ENCODE measurements around the gene LRBA.
"Not testable (repeated sequence)": the region's sequence is repeated elsewhere in the genome, so short reads cannot be mapped to it uniquely, and the experiment has no call there.

The LRBA gene

DNA sequence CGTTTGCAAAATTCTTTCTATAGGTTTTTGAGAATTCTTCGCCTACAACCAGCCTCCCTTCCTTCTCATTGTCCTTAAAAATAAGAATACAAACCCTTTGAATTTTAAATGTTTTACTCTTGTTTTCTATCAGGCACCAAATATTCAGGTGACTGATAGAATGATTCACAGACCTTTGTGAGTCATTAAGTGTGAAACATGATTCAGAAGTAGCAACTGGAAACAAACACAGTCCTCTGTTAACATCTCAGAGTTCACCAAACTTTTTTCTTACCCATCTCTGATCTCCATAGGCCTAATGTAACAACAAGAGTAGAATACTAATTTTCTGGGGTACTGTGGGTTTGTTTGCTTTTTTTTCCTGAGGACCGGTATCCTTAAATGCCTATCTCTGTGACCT is 496.5 kb downstream of the LRBA start:
- Histone ChIP-seq H3K36me3 (ENCODE audit: control insufficient read depth, insufficient read depth, low read length) (no peaks in the 10 kb centered on the region), H3K4me1 (ENCODE audit: control insufficient read depth, insufficient read depth, low read length) (peaks cover 13% of the 10 kb centered on the region), H3K9ac (ENCODE audit: low read length) (no peak overlapping the region), H3K4me3 (ENCODE audit: low read length) (no peak overlapping the region), H3K27ac (ENCODE audit: low read depth, low read length) (no peak overlapping the region), H3K27me3 (ENCODE audit: control insufficient read depth, insufficient read depth, low read length) (no peaks in the 10 kb centered on the region)

DNA sequence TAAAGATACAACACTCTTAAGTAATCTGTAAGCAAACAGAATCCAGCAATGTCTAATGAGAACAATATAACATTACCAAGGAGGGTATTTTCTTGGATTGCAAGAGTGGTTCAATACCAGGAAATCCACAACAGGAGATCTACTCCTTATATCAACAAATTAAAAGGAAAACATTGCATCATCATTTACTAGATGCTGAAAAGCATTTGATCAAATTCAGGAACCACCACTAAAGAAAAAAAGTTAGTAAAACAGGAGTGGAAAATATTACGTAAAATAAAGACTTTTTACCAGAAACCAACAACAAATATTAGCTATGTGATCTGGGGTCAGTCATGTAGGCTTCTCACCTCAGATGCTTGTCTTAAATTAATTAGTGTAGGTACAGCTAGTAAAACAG is 499.9 kb downstream of the LRBA start:
- Histone ChIP-seq H3K4me1 (ENCODE audit: control insufficient read depth, insufficient read depth, low read length) (peaks cover 13% of the 10 kb centered on the region), H3K4me3 (ENCODE audit: low read length) (no peak overlapping the region), H3K36me3 (ENCODE audit: control insufficient read depth, insufficient read depth, low read length) (no peaks in the 10 kb centered on the region), H3K27ac (ENCODE audit: low read depth, low read length) (no peak overlapping the region), H3K27me3 (ENCODE audit: control insufficient read depth, insufficient read depth, low read length) (no peaks in the 10 kb centered on the region), H3K9ac (ENCODE audit: low read length) (no peak overlapping the region)

DNA sequence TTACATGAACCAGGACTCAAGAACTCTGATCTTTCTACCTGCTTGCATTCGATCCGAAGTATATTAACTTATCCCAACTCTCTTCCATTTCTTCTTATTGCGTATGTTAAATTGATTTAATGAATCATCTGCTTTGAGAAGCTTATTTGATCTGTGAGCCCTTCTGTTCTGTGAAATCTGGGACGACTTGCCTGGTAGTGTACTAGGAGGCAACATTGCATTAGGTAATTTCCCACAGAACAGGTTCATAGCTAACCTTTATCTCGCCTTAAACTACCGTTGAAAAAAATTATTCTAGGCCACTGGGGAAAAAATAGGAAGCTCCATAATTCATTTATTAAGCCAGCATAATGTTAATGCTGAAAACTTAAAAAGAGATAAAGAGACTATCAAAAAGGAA is 500.4 kb downstream of the LRBA start:
- no peak overlapping the region for H3K4me3 ChIP-seq (ENCODE audit: low read length)
- no peaks in the 10 kb centered on the region for H3K36me3 ChIP-seq (ENCODE audit: control insufficient read depth, insufficient read depth, low read length)
- no peaks in the 10 kb centered on the region for H3K27me3 ChIP-seq (ENCODE audit: control insufficient read depth, insufficient read depth, low read length)
- H3K9ac ChIP-seq (ENCODE audit: low read length), result no peak overlapping the region
- H3K4me1 ChIP-seq (ENCODE audit: control insufficient read depth, insufficient read depth, low read length), result peaks cover 13% of the 10 kb centered on the region
- no peak overlapping the region for H3K27ac ChIP-seq (ENCODE audit: low read depth, low read length)

DNA sequence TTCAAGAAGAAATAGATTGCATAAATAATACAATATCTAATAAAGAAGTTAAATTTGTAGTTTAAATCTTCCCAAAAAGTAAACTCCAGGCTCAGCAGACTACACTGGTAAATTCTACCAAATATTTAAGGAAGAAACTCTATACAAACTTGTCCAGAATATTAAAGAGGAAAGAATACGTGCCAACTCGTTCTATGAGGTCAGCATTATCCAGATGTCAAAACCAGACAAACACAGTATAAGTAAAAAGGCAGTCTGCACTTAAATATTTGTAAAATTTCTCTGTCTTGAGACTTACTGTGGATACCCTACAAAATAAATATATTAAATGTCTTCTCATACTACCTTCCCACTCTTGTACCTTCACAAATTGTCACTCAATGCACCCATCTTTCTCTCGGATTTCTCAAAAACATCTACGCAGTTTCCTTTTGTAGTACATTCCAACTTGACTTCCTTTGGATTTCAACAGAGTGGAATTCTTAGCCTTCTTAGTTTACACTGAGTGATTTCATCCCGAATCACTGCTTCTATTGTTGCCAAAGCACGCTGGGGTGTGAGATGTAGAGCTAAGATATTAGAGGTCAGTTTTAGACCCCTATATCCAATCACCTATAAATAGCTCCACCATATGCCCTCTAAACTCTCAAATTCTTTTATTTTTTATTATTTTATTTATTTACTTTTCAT is 504.8 kb downstream of the LRBA start:
- H3K27me3 ChIP-seq (ENCODE audit: control insufficient read depth, insufficient read depth, low read length), result no peaks in the 10 kb centered on the region
- no peak overlapping the region for H3K9ac ChIP-seq (ENCODE audit: low read length)
- H3K27ac ChIP-seq (ENCODE audit: low read depth, low read length), result peak overlapping the region; percentile 55
- H3K4me3 ChIP-seq (ENCODE audit: low read length), result no peak overlapping the region
- H3K4me1 ChIP-seq (ENCODE audit: control insufficient read depth, insufficient read depth, low read length), result peaks cover 6% of the 10 kb centered on the region
- no peaks in the 10 kb centered on the region for H3K36me3 ChIP-seq (ENCODE audit: control insufficient read depth, insufficient read depth, low read length)

DNA sequence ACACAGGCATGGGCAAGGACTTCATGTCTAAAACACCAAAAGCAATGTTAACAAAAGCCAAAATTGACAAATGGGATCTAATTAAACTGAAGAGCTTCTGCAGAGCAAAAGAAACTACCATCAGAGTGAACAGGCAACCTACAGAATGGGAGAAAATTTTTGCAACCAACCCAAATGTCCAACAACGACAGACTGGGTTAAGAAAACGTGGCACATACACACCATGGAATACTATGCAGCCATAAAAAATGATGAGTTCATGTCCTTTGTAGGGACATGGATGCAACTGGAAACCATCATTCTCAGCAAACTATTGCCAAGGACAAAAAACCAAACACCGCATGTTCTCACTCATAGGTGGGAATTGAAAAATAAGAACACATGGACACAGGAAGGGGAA is 507.4 kb downstream of the LRBA start:
- H3K9ac ChIP-seq (ENCODE audit: low read length); H3K4me3 ChIP-seq (ENCODE audit: low read length); H3K27me3 ChIP-seq (ENCODE audit: control insufficient read depth, insufficient read depth, low read length); H3K27ac ChIP-seq (ENCODE audit: low read depth, low read length); H3K4me1 ChIP-seq (ENCODE audit: control insufficient read depth, insufficient read depth, low read length); H3K36me3 ChIP-seq (ENCODE audit: control insufficient read depth, insufficient read depth, low read length): not testable (repeated sequence)

DNA sequence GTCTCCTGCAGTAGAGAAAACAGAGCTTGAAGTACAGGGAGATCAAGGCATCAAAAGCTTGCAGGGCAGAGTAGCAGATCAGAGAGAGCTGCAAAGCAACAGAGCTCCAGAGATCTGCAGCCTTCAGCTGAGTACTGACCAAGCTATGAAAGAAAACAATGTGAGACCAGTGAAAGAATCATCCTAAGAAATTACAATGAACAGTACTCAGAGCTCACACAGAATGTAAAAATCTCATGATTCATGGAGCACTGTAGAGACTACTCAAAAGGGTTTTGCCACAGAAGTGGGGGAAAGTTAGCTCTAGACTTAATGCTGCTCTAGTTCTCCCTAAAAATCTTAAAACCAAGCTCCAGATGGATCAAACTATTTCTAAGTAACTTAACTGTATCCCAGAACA is 513.1 kb downstream of the LRBA start:
- Histone ChIP-seq H3K27me3 (ENCODE audit: control insufficient read depth, insufficient read depth, low read length) (no peaks in the 10 kb centered on the region), H3K27ac (ENCODE audit: low read depth, low read length) (no peak overlapping the region), H3K9ac (ENCODE audit: low read length) (no peak overlapping the region), H3K4me1 (ENCODE audit: control insufficient read depth, insufficient read depth, low read length) (no peaks in the 10 kb centered on the region), H3K36me3 (ENCODE audit: control insufficient read depth, insufficient read depth, low read length) (no peaks in the 10 kb centered on the region), H3K4me3 (ENCODE audit: low read length) (no peak overlapping the region)

DNA sequence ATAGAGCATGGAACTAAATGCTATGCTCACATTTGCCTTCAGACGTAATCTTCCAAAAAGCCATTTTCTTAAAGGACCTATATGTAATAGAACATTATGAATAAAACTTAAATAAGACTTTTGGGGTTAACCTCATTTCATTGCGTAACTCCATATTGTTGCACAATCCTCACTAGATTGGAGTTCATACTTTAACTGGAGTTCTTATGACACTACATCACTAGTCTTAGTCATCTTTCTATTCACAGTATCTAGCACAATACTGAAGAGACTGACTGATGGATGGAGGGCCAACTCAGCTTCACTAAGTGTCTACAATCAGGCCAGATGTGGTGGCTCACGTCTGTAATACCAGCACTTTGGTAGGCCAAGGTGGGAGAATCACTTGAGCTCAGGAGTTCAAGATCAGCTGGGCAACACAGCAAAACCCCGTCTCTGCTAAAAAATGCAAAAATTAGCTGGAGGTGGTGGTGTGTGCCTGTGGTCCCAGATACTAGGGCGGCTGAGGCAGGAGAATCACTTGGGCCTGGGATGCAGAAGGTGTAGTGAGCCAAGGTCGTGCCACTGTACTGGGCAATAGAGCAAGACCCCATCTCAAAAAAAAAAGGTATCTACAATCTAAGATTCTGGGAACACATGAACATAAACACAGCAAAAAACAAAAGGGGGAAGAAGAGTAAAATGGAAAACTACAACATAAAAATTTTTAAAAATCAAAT is 513.9 kb downstream of the LRBA start:
- Histone ChIP-seq H3K4me1 (ENCODE audit: control insufficient read depth, insufficient read depth, low read length) (no peaks in the 10 kb centered on the region), H3K27ac (ENCODE audit: low read depth, low read length) (no peak overlapping the region), H3K36me3 (ENCODE audit: control insufficient read depth, insufficient read depth, low read length) (no peaks in the 10 kb centered on the region), H3K9ac (ENCODE audit: low read length) (no peak overlapping the region), H3K4me3 (ENCODE audit: low read length) (no peak overlapping the region), H3K27me3 (ENCODE audit: control insufficient read depth, insufficient read depth, low read length) (no peaks in the 10 kb centered on the region)

DNA sequence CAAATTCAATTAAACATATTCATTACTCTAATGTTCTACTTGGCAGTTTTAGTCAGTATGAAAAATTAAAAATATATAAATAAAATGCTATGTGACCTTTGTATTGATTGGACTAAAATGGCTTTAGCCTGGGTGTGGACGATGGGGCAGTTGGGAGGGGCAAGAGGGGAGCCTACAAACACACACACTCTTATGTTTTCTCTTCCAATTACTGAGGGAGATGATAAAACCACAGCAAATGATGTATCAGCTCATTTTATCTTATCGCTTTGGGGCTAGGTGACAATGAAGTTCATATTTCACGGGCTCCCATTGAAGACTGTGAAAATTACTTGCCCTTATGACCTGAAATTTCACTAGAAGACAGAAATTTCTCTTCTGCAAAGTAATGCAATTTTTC is 517.5 kb downstream of the LRBA start:
- Histone ChIP-seq H3K27ac (ENCODE audit: low read depth, low read length) (no peak overlapping the region), H3K4me3 (ENCODE audit: low read length) (no peak overlapping the region), H3K4me1 (ENCODE audit: control insufficient read depth, insufficient read depth, low read length) (no peaks in the 10 kb centered on the region), H3K36me3 (ENCODE audit: control insufficient read depth, insufficient read depth, low read length) (no peaks in the 10 kb centered on the region), H3K27me3 (ENCODE audit: control insufficient read depth, insufficient read depth, low read length) (no peaks in the 10 kb centered on the region), H3K9ac (ENCODE audit: low read length) (no peak overlapping the region)

DNA sequence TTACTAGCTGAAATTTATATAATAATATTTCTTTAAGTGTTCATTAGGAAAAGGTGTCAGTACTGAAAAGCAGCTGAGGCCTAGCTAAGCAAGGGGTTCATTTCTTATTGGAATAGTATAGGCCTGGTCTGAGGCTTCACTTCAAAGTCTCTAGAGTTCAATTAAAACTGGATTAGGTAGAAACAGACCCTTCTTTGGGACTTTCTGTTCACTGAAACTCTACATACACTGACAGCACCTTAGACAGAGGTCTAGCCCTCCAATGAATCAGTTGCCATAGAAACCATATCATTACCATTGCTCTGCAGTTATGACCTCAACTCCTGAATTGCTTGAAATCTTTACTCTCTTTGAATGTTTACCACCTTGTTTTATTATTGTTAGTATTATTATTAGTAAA is 519.5 kb downstream of the LRBA start:
- peaks cover 3% of the 10 kb centered on the region for H3K4me1 ChIP-seq (ENCODE audit: control insufficient read depth, insufficient read depth, low read length)
- no peaks in the 10 kb centered on the region for H3K27me3 ChIP-seq (ENCODE audit: control insufficient read depth, insufficient read depth, low read length)
- no peak overlapping the region for H3K9ac ChIP-seq (ENCODE audit: low read length)
- no peak overlapping the region for H3K27ac ChIP-seq (ENCODE audit: low read depth, low read length)
- H3K36me3 ChIP-seq (ENCODE audit: control insufficient read depth, insufficient read depth, low read length), result no peaks in the 10 kb centered on the region
- H3K4me3 ChIP-seq (ENCODE audit: low read length), result no peak overlapping the region

DNA sequence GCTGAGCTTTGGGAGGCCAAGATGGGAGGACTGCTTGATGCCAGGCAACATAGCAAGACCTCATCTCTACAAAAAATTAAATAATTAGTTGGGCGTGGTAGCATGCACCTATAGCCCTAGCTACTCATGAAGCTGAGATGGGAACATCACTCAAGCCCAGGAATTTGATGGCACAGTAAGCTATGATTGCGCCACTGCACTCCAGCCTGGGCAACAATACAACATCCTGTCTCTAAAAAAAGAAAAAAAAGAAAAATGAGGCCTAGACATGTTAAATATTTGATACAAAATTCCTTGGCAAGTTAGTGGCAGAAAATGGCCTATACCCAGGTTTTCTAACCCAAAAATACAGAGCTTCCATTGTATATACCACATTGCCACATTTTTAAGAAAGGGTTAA is 521.2 kb downstream of the LRBA start:
- Histone ChIP-seq H3K9ac (ENCODE audit: low read length) (no peak overlapping the region), H3K27me3 (ENCODE audit: control insufficient read depth, insufficient read depth, low read length) (no peaks in the 10 kb centered on the region), H3K4me3 (ENCODE audit: low read length) (no peak overlapping the region), H3K27ac (ENCODE audit: low read depth, low read length) (no peak overlapping the region), H3K4me1 (ENCODE audit: control insufficient read depth, insufficient read depth, low read length) (peaks cover 3% of the 10 kb centered on the region), H3K36me3 (ENCODE audit: control insufficient read depth, insufficient read depth, low read length) (no peaks in the 10 kb centered on the region)

DNA sequence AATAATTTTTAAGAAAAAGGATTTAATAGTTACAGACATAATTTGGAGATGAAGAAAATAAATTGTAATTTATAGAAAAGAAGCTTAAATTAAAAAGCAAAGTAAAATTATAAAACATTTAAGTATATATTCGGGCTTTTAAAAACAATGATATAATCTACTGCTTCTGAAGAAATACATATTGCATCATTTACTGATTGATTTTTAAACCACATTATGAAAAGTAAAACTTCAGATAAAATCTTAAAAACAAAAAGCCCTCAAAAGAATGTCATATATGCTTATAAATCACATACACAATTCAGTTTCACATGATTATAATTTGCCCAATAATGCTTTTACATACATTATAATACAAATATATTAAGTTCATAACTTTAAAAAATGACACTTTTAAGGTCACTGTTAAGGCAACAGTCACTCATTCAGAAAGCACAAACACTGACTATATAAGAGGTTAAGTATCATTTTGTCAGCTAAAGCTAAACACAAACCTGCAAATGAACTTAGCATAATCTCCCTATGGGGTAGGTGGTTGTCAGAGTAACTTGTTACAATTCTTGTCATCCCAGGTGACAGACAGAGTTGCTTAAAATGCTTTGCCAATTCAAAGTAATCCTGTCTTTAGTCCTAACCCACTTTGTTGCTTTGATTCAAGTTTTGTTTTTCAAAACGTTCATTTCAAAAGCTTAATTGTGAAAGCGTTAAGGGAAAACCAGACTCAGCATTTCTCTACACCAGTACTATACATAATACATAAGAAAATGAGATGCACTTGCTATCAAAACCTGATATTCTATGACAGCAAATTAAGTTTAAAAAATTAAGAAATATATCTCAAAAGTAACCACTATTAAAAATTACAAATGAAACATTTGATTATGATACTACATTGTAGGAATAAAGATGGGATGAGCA is 523.7 kb downstream of the LRBA start:
- H3K4me1 ChIP-seq (ENCODE audit: control insufficient read depth, insufficient read depth, low read length), result peaks cover 3% of the 10 kb centered on the region
- H3K27ac ChIP-seq (ENCODE audit: low read depth, low read length), result no peak overlapping the region
- no peak overlapping the region for H3K4me3 ChIP-seq (ENCODE audit: low read length)
- no peaks in the 10 kb centered on the region for H3K27me3 ChIP-seq (ENCODE audit: control insufficient read depth, insufficient read depth, low read length)
- no peak overlapping the region for H3K9ac ChIP-seq (ENCODE audit: low read length)
- no peaks in the 10 kb centered on the region for H3K36me3 ChIP-seq (ENCODE audit: control insufficient read depth, insufficient read depth, low read length)

DNA sequence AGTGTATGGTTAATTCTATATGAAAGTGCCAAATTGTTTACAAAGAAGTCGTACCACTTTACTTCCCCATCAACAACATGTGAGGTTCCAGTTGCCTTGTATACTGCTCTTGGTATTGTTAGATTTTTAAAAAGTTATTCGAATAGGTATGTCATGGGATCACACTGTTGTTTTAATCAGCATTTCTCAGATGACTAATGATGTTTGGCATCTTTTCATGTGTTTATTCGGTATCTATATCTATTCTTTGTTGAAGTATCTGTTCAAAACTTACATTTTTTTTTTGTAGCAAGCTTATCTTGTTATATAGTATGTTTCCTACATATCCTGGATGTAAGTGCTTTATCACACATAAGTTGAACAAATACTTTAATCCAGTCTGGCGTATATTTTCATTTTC is 532.5 kb downstream of the LRBA start:
- Histone ChIP-seq H3K27me3 (ENCODE audit: control insufficient read depth, insufficient read depth, low read length) (no peaks in the 10 kb centered on the region), H3K27ac (ENCODE audit: low read depth, low read length) (no peak overlapping the region), H3K4me3 (ENCODE audit: low read length) (no peak overlapping the region), H3K4me1 (ENCODE audit: control insufficient read depth, insufficient read depth, low read length) (no peaks in the 10 kb centered on the region), H3K36me3 (ENCODE audit: control insufficient read depth, insufficient read depth, low read length) (peaks cover 5% of the 10 kb centered on the region), H3K9ac (ENCODE audit: low read length) (no peak overlapping the region)

All from rectal smooth muscle tissue (tissue), 1 donor.